ENCODE measurements around the gene PPP1R13B.

DNA sequence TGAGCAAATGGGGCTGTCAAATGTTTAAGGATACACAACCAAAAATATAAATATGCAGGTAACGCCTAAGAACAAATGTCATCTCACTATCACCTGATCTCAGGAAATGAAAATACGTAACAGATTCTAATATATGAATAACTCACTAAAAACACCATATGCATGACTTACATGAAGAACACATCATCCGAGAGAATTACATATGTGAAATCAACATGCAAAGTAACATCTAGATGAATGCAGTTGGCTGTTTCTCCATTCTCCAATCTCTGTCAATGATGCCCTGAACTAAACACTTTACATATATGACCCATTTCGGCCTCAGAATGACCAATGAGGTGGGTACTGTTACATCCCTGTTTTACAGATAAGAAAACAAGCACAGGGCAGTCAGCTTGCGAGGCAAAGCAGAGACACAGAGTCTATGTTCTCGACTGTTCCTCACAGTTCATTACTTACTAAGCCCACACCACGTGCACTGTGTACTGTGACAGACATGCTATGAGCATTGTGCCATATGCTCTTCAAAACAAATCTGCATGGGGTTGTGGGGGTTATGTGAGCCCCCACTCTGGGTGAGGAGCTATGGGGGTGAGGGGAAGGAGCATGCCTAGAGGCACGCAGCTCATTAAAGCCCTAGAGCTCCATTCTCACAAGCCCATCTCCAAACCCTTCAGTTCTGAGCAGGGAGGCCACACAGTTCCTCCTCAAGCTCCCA lies 89.2 kb downstream of the PPP1R13B start:
- TF ChIP-seq, protein P1, sequence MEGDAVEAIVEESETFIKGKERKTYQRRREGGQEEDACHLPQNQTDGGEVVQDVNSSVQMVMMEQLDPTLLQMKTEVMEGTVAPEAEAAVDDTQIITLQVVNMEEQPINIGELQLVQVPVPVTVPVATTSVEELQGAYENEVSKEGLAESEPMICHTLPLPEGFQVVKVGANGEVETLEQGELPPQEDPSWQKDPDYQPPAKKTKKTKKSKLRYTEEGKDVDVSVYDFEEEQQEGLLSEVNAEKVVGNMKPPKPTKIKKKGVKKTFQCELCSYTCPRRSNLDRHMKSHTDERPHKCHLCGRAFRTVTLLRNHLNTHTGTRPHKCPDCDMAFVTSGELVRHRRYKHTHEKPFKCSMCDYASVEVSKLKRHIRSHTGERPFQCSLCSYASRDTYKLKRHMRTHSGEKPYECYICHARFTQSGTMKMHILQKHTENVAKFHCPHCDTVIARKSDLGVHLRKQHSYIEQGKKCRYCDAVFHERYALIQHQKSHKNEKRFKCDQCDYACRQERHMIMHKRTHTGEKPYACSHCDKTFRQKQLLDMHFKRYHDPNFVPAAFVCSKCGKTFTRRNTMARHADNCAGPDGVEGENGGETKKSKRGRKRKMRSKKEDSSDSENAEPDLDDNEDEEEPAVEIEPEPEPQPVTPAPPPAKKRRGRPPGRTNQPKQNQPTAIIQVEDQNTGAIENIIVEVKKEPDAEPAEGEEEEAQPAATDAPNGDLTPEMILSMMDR (IDR thresholded peaks at IDR 0.05): no peak
- no peak for TF ChIP-seq EZH2phosphoT487 (IDR thresholded peaks at IDR 0.05)
